BE2C (cell line): Measurements from ENCODE around the gene OR51I1.

Experiments
- DNase-seq: peaks from one replicate; pipeline ENCODE4 v3.0.0-alpha.2; 2020
- H3K27me3 ChIP-seq: fragments of 250-450 bp; sonication (Bioruptor Pico); 2 replicates; pipeline ENCODE4 v1.5.1; 2020; ENCODE audit warnings: mild to moderate bottlenecking
- H3K36me3 ChIP-seq: fragments of 250-450 bp; sonication (Bioruptor Pico); 2 replicates; pipeline ENCODE4 v1.5.1; 2020; ENCODE audit warnings: mild to moderate bottlenecking
- H3K4me1 ChIP-seq: fragments of 250-450 bp; sonication (Bioruptor Pico); 2 replicates; pipeline ENCODE4 v1.5.1; 2020
- H3K4me3 ChIP-seq: 2 replicates; pipeline ENCODE4 v1.5.1; 2011; ENCODE audit warnings: low read depth, low read length
- H3K9me3 ChIP-seq: fragments of 250-450 bp; sonication (Bioruptor Pico); 2 replicates; pipeline ENCODE4 v1.5.1; 2020
- CTCF ChIP-seq: IDR thresholded peaks from 2 replicates; pipeline ENCODE4 v1.5.1; 2012; ENCODE audit warnings: mild to moderate bottlenecking, low read depth, low read length

OR51I1 gene

GRCh38 chr11:5398936-5399335, 42.4 kb downstream of the OR51I1 start:
- Histone ChIP-seq H3K4me3 (no peak overlapping the region), H3K4me1 (no peaks in the 10 kb centered on the region), H3K27me3 (no peaks in the 10 kb centered on the region), H3K9me3 (no peaks in the 10 kb centered on the region), H3K36me3 (no peaks in the 10 kb centered on the region)
- DNase-seq, result no peak
- TF ChIP-seq CTCF, result no peak

GRCh38 chr11:5394091-5394490, 47.2 kb downstream of the OR51I1 start:
- DNase-seq, result no peak
- Histone ChIP-seq H3K4me3 (no peak overlapping the region), H3K9me3 (no peaks in the 10 kb centered on the region), H3K4me1 (no peaks in the 10 kb centered on the region), H3K27me3 (no peaks in the 10 kb centered on the region), H3K36me3 (no peaks in the 10 kb centered on the region)
- no peak for TF ChIP-seq CTCF
